ENCODE data around the gene UCK2. TPM values are rescaled to one million over a fixed set of nuclear protein-coding genes. Genes with fewer than 3 reads are reported as not detected.
A peak's percentile ranks its signal among the peaks of the same experiment; 100 is the strongest.

UCK2 gene
- total and polyA plus RNA-seq, 12 donors, result 5.4 to 22.7 (median 14.0) TPM

DNA sequence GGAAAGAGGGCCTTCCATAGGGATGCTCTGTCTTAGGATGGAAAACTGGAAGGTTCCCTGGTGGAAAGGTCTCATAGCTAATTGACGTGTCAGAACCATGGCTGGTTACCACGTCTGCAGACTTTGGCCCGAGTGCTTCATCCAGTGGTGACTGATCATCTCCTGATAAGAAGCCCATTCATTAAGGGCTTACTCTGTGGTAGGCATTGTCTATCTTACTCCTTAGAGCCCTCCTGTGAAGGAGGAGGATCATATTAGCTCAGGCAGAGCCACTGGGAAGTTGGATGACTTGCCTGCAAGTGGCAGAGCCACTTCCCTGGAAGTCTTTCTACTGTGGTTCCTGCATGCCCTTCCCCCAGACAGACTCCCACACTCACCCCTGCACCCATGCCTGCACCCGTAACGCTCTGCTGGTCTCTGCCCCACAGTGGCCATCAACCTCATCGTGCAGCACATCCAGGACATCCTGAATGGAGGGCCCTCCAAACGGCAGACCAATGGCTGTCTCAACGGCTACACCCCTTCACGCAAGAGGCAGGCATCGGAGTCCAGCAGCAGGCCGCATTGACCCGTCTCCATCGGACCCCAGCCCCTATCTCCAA lies 79.9 kb downstream of the UCK2 start:
- Histone ChIP-seq H3K27me3 (no peaks in the 10 kb centered on the region), H3K27ac (no peak overlapping the region), H3K9me3 (replicated peaks in 1 of 3) (no peaks in the 10 kb centered on the region), H3K36me3 (replicated peaks in 1 of 2) (no peaks in the 10 kb centered on the region), H3K4me1 (replicated peaks in 1 of 2) (peaks cover 0 to 3% of the 10 kb centered on the region in 2 donors), H3K4me3 (no peak overlapping the region)
- intact Hi-C loops (cut with DNase I), result no loop called here
- WGBS, 4 donors, result 75 to 84% (median 82%) methylated on average over 13 of the region's 13 CpGs
- TF ChIP-seq CTCF (IDR thresholded peaks at IDR 0.05), result no peak
- no peak for TF ChIP-seq POLR2A (IDR thresholded peaks at IDR 0.05)
- no peak for DNase-seq

GRCh38 chr1:165910764-165911421 lies 83.5 kb downstream of the UCK2 start:
- Histone ChIP-seq H3K27ac (peak overlapping the region in 1 of 5 donors; percentile 73), H3K27me3 (no peaks in the 10 kb centered on the region)
- peak in 6 of 7 donors; percentile 12 to 70 (median 28) for DNase-seq

DNA sequence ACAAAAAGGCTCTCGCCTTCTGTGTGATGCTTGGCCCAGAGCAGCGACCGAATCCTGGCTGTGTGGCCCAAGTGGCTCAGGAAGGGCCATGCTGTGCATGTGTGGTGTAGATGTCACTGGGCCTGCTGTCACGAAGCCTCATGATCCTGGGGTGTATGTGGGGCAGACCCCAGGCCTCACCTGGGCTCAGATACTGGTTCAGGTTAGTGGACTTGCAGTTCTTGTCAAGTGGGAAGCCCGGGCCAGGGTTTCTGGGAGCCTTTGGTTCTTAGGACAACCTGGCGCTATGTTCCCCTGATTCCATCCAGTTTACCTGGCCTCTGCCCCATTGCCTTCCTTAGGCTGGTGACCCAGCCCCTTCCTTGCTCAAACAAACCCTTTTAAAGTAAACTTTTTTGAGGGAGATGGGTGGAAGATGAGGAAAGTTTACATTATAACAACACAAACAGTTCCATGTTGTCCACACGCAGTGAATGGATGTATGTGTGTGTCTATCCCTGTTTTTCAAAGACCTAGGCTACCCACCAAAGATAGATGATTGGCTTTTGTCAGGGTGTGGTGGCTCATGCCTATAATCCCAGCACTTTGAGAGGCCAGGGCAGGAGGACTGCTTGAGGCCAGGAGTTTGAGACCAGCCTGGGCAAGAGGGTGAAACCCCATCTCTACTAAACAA lies 84.3 kb downstream of the UCK2 start:
- H3K9me3 ChIP-seq (replicated peaks in 1 of 3), result no peaks in the 10 kb centered on the region
- no peak for DNase-seq
- H3K36me3 ChIP-seq (replicated peaks in 1 of 2), result no peaks in the 10 kb centered on the region
- H3K27ac ChIP-seq, result peak overlapping the region in 1 of 5 donors; percentile 73
- no peak overlapping the region for H3K4me3 ChIP-seq
- H3K27me3 ChIP-seq, result no peaks in the 10 kb centered on the region
- TF ChIP-seq CTCF (IDR thresholded peaks at IDR 0.05), result no peak
- no peak for TF ChIP-seq POLR2A (IDR thresholded peaks at IDR 0.05)
- intact Hi-C loops (cut with DNase I), result loop anchor here (5.0 to 10.0 kb wide), 4 partner anchors 87 to 517 kb away; partner anchors contain the start of gene UCK2 (in 1 of the 2)
- WGBS, 4 donors, result 94 to 96% (median 96%) methylated on average over 7 of the region's 7 CpGs
- H3K4me1 ChIP-seq (replicated peaks in 1 of 2), result no peaks in the 10 kb centered on the region

More at GRCh38 chr1:165910764-165911421, 83.5 kb downstream of the UCK2 start:
- Histone ChIP-seq H3K4me3 (no peak overlapping the region), H3K9me3 (replicated peaks in 1 of 3) (no peaks in the 10 kb centered on the region), H3K36me3 (replicated peaks in 1 of 2) (no peaks in the 10 kb centered on the region), H3K4me1 (replicated peaks in 1 of 2) (no peaks in the 10 kb centered on the region)
- intact Hi-C loops (cut with DNase I), result loop anchor here (5.0 to 10.0 kb wide), 4 partner anchors 86 to 516 kb away; partner anchors contain the start of gene UCK2 (in 1 of the 2)
- TF ChIP-seq POLR2A (IDR thresholded peaks at IDR 0.05) (no peak), CTCF (IDR thresholded peaks at IDR 0.05) (no peak)
- 64 to 75% (median 68%) methylated on average over 13 to 14 of the region's 14 CpGs for WGBS, 4 donors

DNA sequence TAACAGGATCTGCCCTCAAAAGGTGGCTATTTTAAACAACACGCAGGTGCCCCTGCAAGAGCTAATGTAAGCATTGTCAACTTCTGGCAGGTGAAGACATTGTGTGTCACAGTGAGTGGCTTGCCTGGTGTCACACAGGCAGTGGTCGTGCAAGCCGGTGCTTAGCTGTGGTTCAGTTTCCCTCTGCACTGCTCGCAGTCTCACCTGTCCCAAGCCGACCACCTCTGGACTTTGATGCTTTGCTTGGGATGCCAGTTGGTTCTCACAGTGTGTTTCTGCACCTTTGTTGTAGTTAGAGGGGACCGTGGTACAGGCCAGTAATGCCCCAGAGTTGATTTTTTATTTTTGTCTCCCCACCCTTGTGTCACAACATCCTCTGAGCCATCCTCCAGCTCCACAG lies 85.2 kb downstream of the UCK2 start:
- intact Hi-C loops (cut with DNase I), result loop anchor here (5.0 to 10.0 kb wide), 4 partner anchors 88 to 518 kb away; partner anchors contain the start of gene UCK2 (in 1 of the 2)
- Histone ChIP-seq H3K4me1 (replicated peaks in 1 of 2) (no peaks in the 10 kb centered on the region), H3K36me3 (replicated peaks in 1 of 2) (no peaks in the 10 kb centered on the region), H3K27ac (no peak overlapping the region), H3K27me3 (no peaks in the 10 kb centered on the region), H3K4me3 (no peak overlapping the region), H3K9me3 (replicated peaks in 1 of 3) (no peaks in the 10 kb centered on the region)
- 79 to 93% (median 85%) methylated on average over 6 of the region's 6 CpGs for WGBS, 4 donors
- DNase-seq, result no peak
- TF ChIP-seq POLR2A (IDR thresholded peaks at IDR 0.05) (no peak), CTCF (IDR thresholded peaks at IDR 0.05) (no peak)

All from adrenal gland (tissue), 12 donors.